HG02852 (cell line): Measurements from ENCODE around the gene NTNG2.

ENCODE experiments used
- ATAC-seq: cut with Tn5 transposase; IDR thresholded peaks from one replicate; pipeline ENCODE4 v1.9.1; 2021; ENCODE audit warnings: mild to moderate bottlenecking, moderate library complexity; ENCODE audit not compliant: unreplicated experiment

The NTNG2 gene

DNA sequence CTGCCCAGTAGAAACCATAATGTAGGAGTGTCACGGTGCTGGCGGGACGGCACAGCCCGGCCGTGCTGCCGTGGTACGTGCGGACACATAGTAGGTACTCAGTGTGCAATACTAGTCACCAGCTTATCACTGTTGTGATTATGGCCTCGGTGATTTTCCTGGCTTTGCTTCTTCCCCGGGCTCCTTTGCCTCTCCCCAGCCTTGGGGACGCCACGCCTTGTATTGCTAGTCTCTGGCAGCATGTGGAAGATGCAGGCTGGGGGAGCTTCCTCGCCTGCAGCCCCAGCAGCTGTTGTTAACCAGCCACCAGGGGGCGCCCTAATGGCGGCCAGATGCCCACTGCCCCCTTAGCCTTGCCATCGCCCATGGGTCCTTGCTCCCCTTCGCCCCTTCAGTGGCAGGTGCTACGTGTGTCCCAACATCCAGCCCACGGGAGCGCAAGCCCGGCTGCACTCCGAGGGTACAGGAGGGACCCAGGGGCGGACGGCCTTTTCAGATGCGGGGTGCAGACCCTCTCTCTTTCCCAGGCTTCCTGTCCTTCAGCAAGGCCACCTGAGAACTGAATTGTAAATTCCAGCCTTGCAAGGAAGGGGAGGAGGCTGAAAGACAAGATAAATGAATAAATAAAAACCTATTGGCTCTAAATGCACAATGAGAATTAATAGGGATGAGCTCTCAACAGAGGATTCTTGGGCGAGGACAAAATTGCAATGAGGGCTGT lies 8.0 kb downstream of the NTNG2 start:
- no peak for ATAC-seq

DNA sequence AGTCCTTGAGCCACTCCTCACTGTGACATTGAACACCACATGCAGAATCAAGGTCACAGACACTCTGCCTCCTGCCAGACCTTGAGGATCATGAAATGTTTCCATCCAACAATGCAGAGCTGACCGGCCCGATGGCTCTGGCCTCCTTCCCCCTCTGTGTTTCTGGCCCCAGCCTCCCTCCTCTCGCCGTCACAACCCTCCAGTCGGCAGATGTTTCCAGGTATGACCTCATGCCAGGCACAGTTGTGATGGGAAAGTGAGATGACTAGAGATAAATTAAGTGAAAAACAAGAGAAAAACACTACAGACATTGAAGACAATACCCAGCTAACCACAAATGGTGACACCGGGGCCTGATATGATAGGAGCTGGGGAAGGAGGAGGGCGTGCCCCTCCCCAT lies 9.8 kb downstream of the NTNG2 start:
- no peak for ATAC-seq

DNA sequence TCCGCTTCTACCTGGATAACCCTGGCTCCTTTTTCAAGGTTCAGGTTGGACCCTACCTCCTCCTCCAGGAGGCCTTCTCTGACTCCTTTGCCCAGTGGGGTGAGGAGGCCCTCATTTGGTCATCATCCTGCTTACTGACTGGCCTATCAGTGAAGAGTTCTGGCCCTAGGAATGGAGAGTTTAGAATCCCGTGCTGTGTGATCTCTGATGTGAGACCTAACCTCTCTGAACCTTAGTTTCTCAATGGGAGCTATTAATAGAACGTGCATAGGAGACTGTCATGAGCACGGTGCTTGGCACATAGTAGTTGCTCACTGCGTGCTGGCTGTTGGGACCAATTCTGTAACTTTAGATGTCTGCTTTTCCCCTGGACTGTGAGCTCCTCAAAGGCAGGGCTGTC lies 10.3 kb downstream of the NTNG2 start:
- no peak for ATAC-seq

DNA sequence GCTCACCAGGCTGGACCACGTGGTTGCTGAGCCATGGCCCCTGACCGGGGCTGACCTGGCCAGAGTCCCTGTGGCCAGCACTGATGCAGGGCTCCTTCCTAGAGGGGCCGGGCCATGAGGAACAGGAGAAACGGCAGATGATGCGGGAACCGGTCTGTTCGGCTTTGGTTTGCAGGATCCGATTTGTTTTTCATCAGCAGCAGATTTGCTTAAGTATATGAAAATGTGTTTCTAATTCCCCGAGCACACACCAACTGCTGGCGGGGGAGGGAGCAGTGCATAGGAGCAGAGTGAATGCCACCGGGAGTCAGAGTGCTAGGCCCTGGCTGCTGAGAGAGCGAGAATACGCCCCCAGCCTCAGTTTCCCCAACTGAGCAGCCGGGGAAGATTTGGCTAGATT lies 13.6 kb downstream of the NTNG2 start:
- ATAC-seq: no peak

DNA sequence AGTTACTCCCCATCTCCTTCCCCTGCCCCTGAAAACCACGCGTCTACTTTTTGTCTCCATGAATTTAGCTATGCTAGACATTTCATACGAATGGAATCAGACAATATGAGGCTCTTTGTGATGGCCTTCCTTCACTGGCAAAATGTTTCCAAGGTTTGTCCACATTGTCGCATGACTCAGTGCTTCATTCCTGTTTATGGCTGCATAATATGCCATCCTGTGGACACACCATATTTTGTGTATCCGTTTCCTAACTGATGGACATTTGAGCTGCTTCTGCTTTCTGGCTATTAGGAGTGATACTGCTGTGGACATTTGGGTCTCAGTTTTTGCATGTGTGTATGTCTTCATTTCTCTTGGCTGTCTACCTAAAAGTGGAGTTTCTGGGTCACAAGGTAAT lies 14.5 kb downstream of the NTNG2 start:
- ATAC-seq: no peak

DNA sequence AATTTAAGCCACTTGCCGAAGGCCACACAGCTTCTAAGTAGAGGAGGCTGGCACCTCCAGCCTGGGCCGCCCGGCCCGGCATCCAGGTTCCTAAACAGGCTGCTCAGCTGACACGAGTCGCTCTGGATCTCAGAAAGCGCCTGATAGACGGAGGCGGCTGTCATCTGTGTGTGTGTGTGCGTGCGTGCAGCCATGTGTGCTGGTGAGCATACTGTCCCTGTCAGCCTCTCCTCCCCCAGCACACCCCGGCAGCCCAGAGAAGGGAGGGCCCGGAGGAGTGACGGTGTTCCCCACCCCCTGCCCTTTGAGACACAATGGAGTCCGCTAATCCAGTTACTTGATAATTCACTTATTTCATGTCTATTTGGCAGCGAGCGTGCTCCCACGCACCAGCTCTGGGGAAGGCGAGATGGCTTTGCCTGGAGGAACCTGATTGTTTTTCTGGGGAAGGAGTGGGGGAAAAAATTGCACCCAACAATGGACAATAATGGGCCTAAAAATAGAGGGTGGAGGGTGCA lies 20.0 kb downstream of the NTNG2 start:
- no peak for ATAC-seq

DNA sequence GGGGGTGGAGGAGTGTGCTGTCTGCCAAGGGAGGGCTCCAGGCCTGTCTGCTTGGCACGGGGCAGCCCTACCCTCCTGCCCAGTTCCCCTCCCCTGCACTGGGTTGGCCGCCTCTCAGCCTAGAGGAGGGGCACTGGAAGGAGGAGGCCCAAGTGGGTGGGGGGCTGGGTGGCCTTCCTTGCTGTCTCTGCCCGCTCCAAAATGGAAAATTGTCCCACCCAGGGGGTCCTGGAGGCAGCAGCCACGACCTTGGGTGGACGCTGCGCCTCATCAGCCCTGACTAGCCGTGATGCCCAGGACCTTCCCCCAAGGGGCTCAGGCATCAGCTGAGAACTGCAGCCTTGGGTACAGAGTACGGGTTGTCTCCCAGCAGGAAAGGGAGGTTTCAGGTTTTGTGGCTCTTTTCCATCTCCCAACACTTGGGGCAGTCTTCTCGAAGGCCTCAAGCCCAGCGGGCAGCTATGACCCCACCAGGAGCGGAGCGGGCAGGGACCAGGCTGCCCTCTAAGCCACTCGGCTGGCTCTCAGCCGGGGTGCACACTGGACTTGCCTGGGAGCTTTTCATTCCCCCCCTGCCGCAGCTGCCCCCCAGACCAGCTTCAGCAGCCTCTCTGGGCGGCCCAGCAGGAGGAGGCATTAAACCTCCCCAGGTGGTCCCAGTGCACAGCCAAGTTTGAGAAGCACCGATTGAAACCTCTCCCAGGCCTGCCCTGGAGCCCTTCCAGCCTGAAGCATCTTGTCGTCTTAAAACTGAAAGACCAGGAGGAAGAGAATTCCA lies 20.6 kb downstream of the NTNG2 start:
- ATAC-seq: no peak

DNA sequence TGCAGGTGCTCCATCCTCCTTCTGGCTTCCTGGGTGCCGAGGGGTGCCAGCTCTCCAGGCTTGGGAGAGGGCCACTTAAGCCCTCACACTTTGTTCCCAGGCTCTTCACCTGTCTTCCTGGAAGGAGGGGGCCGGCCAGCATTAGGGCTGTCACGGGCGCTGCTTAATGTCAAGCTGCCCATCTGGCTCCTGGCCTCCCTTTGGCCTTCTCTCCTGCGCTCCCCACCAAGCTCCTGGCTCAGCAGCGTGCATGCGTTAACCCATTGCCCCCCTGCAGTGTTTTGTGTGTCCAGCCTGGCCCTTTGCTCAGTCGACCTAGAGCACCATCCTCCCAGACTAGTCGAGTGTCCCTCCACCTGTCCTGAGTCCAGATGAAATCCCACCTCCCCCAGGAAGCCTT lies 21.3 kb downstream of the NTNG2 start:
- no peak for ATAC-seq

DNA sequence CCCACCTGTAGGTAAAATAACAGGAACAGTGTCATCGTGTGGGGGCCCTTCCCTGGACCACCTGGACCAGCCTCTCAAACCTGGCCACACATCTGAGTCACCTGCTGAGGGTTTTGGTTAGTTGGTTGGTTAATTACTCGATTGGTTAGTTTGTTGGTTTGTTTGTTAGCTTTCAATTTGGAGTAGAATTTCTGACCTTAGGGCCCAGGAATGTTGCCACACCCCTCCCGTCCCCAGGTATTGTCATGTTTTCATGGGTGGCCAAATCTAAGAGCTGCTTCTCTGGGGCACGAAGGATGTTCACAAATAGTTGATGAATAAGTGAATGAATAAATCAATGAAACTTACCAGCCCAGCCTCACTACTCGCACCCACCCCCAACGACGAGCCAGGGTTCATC lies 21.9 kb downstream of the NTNG2 start:
- no peak for ATAC-seq

DNA sequence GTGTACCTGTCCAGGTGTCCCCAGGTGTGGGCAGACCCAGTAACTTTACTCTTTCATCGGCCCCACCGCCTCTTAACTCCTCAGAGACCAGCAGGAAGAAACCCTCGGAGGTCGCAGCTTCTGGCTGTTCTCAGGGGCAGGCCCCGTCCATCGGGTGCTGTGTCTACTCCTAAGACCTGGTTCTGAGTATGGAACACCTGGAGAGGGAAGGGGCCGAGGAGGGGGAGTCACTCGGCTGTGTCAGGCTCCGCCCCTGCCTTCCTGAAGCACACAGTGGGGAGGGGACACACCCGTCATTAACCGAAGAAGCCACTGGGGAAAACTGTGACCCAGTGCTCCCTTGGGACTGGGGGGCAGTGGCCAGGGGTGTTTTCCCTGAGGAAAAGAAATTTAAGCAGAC lies 22.3 kb downstream of the NTNG2 start:
- no peak for ATAC-seq

DNA sequence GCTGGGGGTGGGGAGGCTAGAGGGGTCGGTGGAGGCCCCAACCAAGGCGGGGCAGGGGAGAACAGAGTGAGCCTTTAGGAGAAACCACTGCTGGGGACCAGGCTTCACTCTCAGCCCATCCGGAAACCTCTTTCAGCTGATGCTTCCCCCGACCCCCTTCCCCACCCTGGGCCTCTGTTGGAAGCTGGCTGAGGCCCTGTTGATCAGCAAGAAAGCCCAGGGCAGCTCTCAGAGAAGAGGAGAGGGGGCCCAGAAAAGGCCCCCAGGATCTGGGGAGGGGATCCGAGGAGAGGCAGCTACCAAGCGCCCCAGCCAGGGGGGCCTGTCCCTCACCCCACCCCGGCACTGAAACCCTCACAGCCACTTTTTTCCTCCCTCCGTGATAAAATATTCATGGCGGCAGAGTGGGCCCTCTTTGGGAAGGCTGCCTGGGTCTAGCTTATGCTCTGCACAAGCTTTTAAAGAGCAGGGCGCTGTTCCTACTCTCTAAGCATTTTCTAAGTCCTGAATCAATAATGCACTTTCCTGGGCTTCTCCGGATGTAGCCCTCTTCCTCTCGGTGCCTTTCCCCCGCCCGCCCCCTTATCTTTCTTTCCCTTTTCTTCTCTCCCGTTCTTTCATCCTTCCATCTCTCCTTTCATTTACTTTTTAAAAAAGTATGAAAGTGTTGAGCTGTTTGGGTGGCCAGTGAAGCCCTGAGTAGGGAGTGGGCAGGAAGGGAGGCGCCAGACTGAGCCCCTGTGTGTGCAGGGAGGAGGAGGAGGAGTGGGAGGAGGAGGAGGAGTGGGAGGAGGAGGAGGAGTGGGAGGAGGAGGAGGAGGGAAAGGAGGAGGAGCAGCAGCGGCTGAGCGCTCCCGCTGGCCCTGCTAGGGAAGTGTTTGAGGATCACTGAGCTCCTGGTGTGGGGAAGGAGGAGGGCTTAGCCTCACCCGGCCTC lies 23.5 kb downstream of the NTNG2 start:
- ATAC-seq: no peak

DNA sequence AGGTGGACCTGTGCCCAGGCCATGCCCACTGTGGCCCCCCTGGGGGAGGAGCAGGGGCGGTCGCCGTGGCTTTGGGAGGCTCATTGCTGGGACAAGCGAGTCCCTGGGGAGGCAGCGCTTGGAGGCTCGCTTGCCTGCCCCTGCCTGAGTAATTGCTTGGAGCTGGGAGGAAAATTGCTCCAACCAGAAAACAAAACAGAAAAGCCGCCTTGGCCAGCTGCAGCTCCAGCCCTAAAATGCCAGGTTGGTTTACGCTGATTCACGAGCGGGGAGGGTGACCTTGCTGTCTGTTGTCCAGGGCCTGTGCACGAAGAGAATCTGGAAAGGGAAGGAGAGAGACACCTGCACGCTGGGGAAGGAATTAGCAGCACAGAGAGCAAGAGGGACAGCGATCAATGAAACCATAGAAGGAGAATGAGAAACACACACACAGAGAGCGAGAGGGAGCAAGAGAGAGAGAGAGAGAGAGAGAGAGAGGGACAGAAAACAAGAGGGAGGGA lies 25.3 kb downstream of the NTNG2 start:
- ATAC-seq: no peak

DNA sequence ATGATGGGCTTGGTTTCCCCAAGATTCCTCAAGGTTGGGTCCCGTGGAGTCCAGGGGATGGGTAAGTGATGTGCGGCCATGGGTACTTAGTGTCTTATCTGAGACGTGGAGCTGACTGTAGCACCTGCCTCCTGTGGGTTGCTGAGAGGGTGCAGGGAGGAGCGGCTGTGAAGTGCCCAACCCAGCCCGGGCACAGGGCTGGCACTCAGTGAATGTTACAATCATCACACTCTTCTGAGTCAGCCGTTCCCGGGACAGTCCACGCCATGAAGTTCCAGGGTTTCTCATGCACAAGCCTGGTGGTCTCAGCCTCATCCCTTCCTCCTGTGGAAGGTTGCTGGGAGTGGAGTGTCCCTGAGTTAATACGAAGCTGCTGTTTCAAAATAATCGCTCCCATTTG lies 29.1 kb downstream of the NTNG2 start:
- no peak for ATAC-seq

DNA sequence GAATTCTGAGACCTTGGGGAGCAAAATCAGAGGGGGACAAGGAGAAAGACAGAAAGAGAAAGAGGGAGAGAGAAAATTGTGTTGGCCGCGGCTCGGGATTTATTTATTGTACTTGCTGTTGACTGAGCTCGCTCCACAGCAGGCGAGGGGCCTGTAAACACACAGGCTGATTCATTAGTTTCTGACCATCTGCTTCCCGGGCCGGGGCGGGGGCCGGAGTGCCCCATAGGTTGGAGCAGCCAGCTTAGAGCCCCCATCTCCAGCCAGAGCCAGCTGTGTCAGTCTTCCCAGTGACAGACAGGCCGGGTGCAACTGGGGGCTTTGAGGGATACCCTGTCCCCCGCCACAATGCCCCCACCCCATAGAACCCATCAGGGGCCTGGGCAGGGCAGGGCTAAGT lies 30.9 kb downstream of the NTNG2 start:
- no peak for ATAC-seq

DNA sequence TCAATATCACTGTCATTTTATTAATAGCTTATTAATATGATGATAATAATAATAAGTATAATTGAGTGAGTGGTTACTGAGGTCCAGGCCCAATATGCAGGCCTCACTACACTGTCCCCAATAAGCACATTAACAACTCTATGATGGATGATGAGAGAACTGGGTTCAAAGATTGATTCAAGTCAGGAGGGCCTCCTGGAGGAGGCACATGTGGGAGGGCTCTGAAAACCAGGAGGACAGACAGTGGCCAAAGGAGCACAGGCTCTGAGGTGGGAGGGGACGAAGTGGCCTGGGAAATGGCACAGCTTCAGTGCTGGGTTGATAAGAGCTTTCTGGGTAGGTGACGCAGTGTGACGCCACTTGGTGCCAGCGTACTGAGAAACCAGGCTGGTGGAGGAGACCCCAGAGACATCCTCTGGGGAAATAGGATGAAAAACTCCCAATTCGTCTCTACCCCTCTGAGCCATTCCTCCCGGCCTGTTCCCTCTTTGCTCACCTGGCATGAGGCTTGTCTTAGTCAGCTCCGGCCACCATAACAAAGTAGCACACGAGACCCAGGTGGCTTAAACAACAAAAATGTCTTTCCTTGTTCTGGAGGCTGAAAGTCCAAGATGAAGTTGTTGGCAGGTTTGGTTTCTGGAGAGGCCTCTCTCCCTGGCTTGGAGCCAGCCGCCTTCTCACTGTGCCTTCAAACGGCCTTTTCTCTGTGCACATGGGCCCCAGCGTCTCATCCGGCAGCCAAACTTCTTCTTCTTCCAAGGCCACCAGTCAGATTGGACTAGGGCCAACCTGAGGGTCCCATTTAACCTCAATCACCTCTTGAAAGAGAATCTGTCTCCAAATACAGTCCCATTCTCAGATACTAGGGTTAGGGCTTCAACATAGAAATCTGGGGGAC lies 31.6 kb downstream of the NTNG2 start:
- no peak for ATAC-seq

DNA sequence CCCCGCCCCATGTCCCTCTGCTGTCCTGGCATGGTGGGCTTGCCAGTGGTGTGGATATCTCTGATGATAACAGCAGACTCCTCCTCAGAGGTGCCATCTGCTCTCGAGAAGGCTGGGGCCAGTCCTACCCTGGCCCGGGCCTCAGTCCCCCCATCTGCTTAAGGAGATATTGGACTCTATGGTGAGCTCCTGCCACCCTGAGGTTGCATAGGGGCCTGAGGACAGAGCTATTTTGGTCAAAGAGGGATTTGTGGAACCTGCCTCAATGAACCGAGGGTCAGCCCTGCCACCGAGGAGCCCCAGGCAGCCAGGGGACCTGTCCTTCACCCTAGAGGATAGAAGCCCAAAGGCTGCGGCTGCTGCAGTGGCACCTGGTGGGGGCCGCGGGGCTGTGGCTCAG lies 32.6 kb downstream of the NTNG2 start:
- no peak for ATAC-seq

DNA sequence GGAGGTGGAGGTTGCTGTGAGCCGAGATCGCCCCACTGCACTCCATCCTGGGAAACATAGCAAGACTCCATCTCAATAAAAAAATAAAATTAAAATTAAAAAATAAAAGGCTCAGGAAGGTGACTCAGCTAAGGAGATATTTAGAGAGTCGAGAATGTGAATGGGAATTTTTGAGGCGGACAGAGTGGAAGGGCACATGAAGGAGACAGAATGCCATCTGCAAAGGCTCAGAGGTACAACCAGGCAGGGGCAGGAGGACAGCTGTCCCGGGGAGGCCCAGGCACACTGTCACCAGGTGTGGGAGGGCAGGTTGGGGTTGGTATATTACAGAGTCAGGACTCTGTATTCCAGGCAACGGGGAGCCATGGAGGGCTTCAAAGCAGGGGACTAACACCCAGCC lies 35.5 kb downstream of the NTNG2 start:
- ATAC-seq: no peak

DNA sequence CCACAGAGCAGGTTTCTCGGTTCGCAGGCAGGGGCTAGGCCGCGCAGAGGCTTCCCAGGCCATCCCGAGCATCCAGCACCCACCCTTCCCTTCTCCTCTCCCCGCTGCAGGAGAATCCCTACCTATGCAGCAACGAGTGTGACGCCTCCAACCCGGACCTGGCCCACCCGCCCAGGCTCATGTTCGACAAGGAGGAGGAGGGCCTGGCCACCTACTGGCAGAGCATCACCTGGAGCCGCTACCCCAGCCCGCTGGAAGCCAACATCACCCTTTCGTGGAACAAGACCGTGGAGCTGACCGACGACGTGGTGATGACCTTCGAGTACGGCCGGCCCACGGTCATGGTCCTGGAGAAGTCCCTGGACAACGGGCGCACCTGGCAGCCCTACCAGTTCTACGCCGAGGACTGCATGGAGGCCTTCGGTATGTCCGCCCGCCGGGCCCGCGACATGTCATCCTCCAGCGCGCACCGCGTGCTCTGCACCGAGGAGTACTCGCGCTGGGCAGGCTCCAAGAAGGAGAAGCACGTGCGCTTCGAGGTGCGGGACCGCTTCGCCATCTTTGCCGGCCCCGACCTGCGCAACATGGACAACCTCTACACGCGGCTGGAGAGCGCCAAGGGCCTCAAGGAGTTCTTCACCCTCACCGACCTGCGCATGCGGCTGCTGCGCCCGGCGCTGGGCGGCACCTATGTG lies 36.1 kb downstream of the NTNG2 start:
- no peak for ATAC-seq

DNA sequence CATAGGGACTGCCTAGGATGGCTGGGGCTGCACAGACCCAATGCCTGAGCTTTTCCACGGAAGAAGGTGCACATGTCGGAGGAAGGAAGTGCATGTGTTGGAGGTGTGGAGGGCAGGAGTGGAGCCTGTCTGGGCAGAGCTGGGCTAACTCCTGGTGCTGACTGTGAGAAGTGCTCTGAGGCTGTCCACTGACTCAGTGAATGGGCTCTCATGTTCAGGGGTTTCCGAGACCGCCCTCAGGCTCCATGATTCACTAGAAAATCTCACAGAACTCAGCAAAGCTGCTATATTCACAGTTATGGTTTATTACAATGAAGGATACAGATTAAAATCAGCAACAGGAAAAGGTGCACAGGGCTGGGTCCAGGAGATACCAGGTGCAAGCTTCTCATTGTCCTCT lies 37.2 kb downstream of the NTNG2 start:
- ATAC-seq: no peak

DNA sequence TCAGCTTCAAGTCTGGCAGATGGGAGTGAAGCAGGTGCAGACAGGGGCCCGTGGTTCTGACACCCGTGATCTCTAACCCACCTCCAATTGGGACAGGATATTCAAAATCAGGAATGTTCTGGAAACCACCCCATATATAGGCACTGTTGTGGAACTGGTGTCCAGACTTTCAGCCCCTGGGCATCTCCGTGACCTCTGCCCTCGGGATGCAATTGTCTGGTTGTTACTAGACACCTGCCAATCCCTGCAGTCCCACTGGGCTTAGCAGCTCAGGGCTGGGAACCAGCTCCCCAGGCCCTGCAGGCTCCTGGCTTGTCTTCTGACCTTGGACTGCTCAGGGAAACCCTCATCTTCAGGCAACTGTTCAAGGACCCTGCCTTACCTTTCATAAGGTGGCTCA lies 38.8 kb downstream of the NTNG2 start:
- no peak for ATAC-seq
